ENCODE results near the gene CEBPG.

Gene CEBPG

GRCh38 chr19:33406521-33407139 is 33.1 kb downstream of the CEBPG start (continued):
- TF ChIP-seq CSRNP3 (CRISPR knock-in tag; IDR thresholded peaks at IDR 0.05): no peak
- TF ChIP-seq ZNF565 (CRISPR knock-in tag; conservative IDR thresholded peaks at IDR 0.05; ENCODE audit: low read depth): no peak
- no peak for TF ChIP-seq ZFP3 (CRISPR knock-in tag; IDR thresholded peaks at IDR 0.05)
- no peak for TF ChIP-seq SNAI2 (CRISPR knock-in tag; IDR thresholded peaks at IDR 0.05)
- TF ChIP-seq ISL1 (CRISPR knock-in tag; IDR thresholded peaks at IDR 0.05): no peak
- TF ChIP-seq RARB (CRISPR knock-in tag; IDR thresholded peaks at IDR 0.05): no peak
- no peak for TF ChIP-seq GLIS3 (CRISPR knock-in tag; IDR thresholded peaks at IDR 0.05)

- peak; percentile 41 for ATAC-seq
- TF ChIP-seq PPARA (CRISPR knock-in tag; IDR thresholded peaks at IDR 0.05; ENCODE audit: borderline replicate concordance) (no peak), TSHZ2 (CRISPR knock-in tag; IDR thresholded peaks at IDR 0.05) (no peak), GLIS3 (CRISPR knock-in tag; IDR thresholded peaks at IDR 0.05) (no peak), ZC3H10 (CRISPR knock-in tag; IDR thresholded peaks at IDR 0.05) (no peak), ARNTL (CRISPR knock-in tag; IDR thresholded peaks at IDR 0.05; ENCODE audit: borderline replicate concordance, low read depth) (no peak), CSRNP3 (CRISPR knock-in tag; IDR thresholded peaks at IDR 0.05) (no peak), PATZ1 (CRISPR knock-in tag; IDR thresholded peaks at IDR 0.05; ENCODE audit: borderline replicate concordance) (no peak), ZFP3 (CRISPR knock-in tag; IDR thresholded peaks at IDR 0.05) (no peak), TOX (CRISPR knock-in tag; IDR thresholded peaks at IDR 0.05; ENCODE audit: borderline replicate concordance) (no peak), ISL1 (CRISPR knock-in tag; IDR thresholded peaks at IDR 0.05) (no peak), CSDC2 (CRISPR knock-in tag; IDR thresholded peaks at IDR 0.05) (no peak), BACH2 (CRISPR knock-in tag; IDR thresholded peaks at IDR 0.05; ENCODE audit: borderline replicate concordance) (no peak), RARB (CRISPR knock-in tag; IDR thresholded peaks at IDR 0.05) (no peak), CREB5 (CRISPR knock-in tag; IDR thresholded peaks at IDR 0.05; ENCODE audit: low read depth) (no peak)
These were observed 33.6 kb downstream of the CEBPG start for GRCh38 chr19:33407140-33407551.

- TF ChIP-seq ZFP3 (CRISPR knock-in tag; IDR thresholded peaks at IDR 0.05): no peak
- TF ChIP-seq ISL1 (CRISPR knock-in tag; IDR thresholded peaks at IDR 0.05): no peak
- TF ChIP-seq PATZ1 (CRISPR knock-in tag; IDR thresholded peaks at IDR 0.05; ENCODE audit: borderline replicate concordance): no peak
- TF ChIP-seq RARB (CRISPR knock-in tag; IDR thresholded peaks at IDR 0.05): no peak
- TF ChIP-seq PPARA (CRISPR knock-in tag; IDR thresholded peaks at IDR 0.05; ENCODE audit: borderline replicate concordance): no peak
- ATAC-seq: no peak
These were observed 34.2 kb downstream of the CEBPG start for GRCh38 chr19:33407716-33408115.

Data from SK-N-SH treated with all-trans-retinoic acid at 6 μM for 48 hours (cell line).